IMR-90 (cell line): ENCODE measurements around the gene ABTB2.

Experiments
- BHLHE40 ChIP-seq: fragments of 150-350 bp; IDR thresholded peaks from 2 replicates; pipeline ENCODE4 v1.6.1; 2016; ENCODE audit warnings: mild to moderate bottlenecking, low read depth, low read length
- CEBPB ChIP-seq: IDR thresholded peaks from 2 replicates; pipeline ENCODE4 v1.6.1; 2012; ENCODE audit warnings: low read depth, low read length, improper control_type of control experiment
- ELK1 ChIP-seq: fragments of 150-350 bp; IDR thresholded peaks from 2 replicates; pipeline ENCODE4 v1.6.1; 2016; ENCODE audit warnings: low read depth, mild to moderate bottlenecking, low read length, moderate library complexity, borderline replicate concordance
- FOS ChIP-seq: fragments of 150-350 bp; IDR thresholded peaks from 2 replicates; pipeline ENCODE4 v1.6.1; 2016; ENCODE audit warnings: low read depth, low read length
- MAZ ChIP-seq: IDR thresholded peaks from 2 replicates; pipeline ENCODE4 v1.6.1; 2012; ENCODE audit warnings: low read depth, mild to moderate bottlenecking, low read length, improper control_type of control experiment, moderate library complexity, borderline replicate concordance
- POLR2A ChIP-seq: IDR thresholded peaks from 2 replicates; pipeline ENCODE4 v1.6.1; 2012; ENCODE audit warnings: mild to moderate bottlenecking, low read depth, low read length
- RAD21 ChIP-seq: IDR thresholded peaks from 2 replicates; pipeline ENCODE4 v1.6.1; 2012; ENCODE audit warnings: low read length, improper control_type of control experiment
- RCOR1 ChIP-seq: IDR thresholded peaks from 2 replicates; pipeline ENCODE4 v1.6.1; 2012; ENCODE audit warnings: mild to moderate bottlenecking, low read length, improper control_type of control experiment; ENCODE audit not compliant: insufficient replicate concordance
- RFX5 ChIP-seq: IDR thresholded peaks from 2 replicates; pipeline ENCODE4 v1.8.0; 2012; ENCODE audit warnings: low read depth, mild to moderate bottlenecking, low read length, moderate library complexity
- SMC3 ChIP-seq: fragments of 150-350 bp; IDR thresholded peaks from 2 replicates; pipeline ENCODE4 v1.6.1; 2016; ENCODE audit warnings: low read depth, mild to moderate bottlenecking, antibody characterized with exemption, low read length, moderate library complexity
- TF ChIP-seq, protein P1 (sequence below): conservative IDR thresholded peaks from 2 replicates; pipeline ENCODE4 v1.5.1; 2012; ENCODE audit warnings: mild to moderate bottlenecking, low read depth, low read length, improper control_type of control experiment
- TF ChIP-seq, protein P2 (sequence below): fragments of 150-350 bp; IDR thresholded peaks from 2 replicates; pipeline ENCODE4 v1.6.1; 2017; ENCODE audit warnings: mild to moderate bottlenecking, antibody characterized with exemption, low read length, low read depth

GRCh38 chr11:34356576-34356912 lies 1.3 kb downstream of the ABTB2 start:
- TF ChIP-seq, protein P1, sequence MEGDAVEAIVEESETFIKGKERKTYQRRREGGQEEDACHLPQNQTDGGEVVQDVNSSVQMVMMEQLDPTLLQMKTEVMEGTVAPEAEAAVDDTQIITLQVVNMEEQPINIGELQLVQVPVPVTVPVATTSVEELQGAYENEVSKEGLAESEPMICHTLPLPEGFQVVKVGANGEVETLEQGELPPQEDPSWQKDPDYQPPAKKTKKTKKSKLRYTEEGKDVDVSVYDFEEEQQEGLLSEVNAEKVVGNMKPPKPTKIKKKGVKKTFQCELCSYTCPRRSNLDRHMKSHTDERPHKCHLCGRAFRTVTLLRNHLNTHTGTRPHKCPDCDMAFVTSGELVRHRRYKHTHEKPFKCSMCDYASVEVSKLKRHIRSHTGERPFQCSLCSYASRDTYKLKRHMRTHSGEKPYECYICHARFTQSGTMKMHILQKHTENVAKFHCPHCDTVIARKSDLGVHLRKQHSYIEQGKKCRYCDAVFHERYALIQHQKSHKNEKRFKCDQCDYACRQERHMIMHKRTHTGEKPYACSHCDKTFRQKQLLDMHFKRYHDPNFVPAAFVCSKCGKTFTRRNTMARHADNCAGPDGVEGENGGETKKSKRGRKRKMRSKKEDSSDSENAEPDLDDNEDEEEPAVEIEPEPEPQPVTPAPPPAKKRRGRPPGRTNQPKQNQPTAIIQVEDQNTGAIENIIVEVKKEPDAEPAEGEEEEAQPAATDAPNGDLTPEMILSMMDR = no peak
- TF ChIP-seq POLR2A (no peak), SMC3 (no peak), RAD21 (no peak), BHLHE40 (no peak), MAZ (no peak), FOS (no peak), ELK1 (no peak), CEBPB (no peak), RCOR1 (no peak), RFX5 (no peak)
- TF ChIP-seq, protein P2, sequence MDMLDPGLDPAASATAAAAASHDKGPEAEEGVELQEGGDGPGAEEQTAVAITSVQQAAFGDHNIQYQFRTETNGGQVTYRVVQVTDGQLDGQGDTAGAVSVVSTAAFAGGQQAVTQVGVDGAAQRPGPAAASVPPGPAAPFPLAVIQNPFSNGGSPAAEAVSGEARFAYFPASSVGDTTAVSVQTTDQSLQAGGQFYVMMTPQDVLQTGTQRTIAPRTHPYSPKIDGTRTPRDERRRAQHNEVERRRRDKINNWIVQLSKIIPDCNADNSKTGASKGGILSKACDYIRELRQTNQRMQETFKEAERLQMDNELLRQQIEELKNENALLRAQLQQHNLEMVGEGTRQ = no peak
